Effector memory CD4-positive, alpha-beta T cell (primary cell): Measurements from ENCODE around the gene SAE1.

Experiments
- DNase-seq, 3 donors: peaks; one replicate each; pipeline ENCODE4 v3.0.0-alpha.2; 2020
- H3K27ac ChIP-seq: 2 replicates; pipeline ENCODE4 v1.7.0; 2013; ENCODE audit warnings: mild to moderate bottlenecking, low read length, moderate library complexity; ENCODE audit not compliant: insufficient read depth, poor library complexity, severe bottlenecking
- H3K27me3 ChIP-seq: replicated peaks from 2 replicates; pipeline ENCODE4 v1.7.0; 2013; ENCODE audit warnings: mild to moderate bottlenecking, low read length; ENCODE audit not compliant: insufficient read depth, control insufficient read depth, poor library complexity, severe bottlenecking
- H3K36me3 ChIP-seq: 2 replicates; pipeline ENCODE4 v1.7.0; 2013; ENCODE audit warnings: mild to moderate bottlenecking, low read length, moderate library complexity; ENCODE audit not compliant: control insufficient read depth, insufficient read depth
- H3K4me1 ChIP-seq: 2 replicates; pipeline ENCODE4 v1.7.0; 2013; ENCODE audit warnings: low read length, mild to moderate bottlenecking; ENCODE audit not compliant: control insufficient read depth, insufficient read depth, poor library complexity, severe bottlenecking
- H3K4me3 ChIP-seq: 2 replicates; pipeline ENCODE4 v1.7.0; 2013; ENCODE audit warnings: low read length, low read depth, mild to moderate bottlenecking; ENCODE audit not compliant: insufficient read depth, poor library complexity, severe bottlenecking
- H3K9me3 ChIP-seq: 2 replicates; pipeline ENCODE4 v1.7.0; 2013; ENCODE audit warnings: mild to moderate bottlenecking, low read length, moderate library complexity; ENCODE audit not compliant: control insufficient read depth
- total RNA-seq, 3 donors: gene quantifications; one replicate each; lab custom pipeline; 2026; lab: John Stamatoyannopoulos, UW

The SAE1 gene
- total RNA-seq = 42.8 to 65.0 (median 56.1) reads per million in 3 donors

DNA sequence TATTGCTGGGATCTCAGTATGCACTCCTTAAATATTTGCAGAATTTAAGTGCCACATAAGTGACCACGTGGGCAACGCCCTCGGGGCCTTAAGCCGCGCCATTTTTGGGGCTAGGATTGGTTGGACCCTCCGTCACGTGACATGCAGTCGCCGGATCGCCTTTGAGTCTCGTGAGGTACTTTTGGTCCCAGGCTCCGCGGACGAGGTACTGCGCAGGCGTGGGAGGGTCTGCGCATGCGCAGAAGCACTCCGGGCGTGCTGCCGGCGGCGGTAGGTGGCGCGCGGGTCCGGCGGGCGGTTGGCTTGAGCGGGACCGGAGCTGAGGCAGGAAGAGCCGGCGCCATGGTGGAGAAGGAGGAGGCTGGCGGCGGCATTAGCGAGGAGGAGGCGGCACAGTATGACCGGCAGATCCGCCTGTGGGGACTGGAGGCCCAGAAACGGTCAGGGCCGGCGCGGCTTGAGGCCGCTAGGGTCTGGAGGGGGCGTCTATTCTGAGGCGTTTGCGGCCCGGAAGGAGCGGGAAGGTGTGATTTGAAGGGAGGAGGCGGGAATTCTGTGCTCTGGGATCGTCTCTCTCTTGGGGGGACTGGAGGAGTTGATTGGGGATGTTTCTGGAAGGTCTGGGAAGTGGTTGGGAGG is at the start of gene SAE1:
TSS of gene SAE1 (plus strand) at position 247 of the 639 bp plus-strand sequence. CDS start at position 343, 96 bp downstream.
- Histone ChIP-seq H3K27ac (peak within 1 kb of the TSS; percentile 81), H3K36me3 (no peaks in the 10 kb centered on the region), H3K9me3 (no peaks in the 10 kb centered on the region), H3K4me3 (peak within 1 kb of the TSS; percentile 96), H3K27me3 (no peaks in the 10 kb centered on the region), H3K4me1 (peaks cover 13% of the 10 kb centered on the region)
- DNase-seq = peak; percentile 82 to 87 (median 86)

DNA sequence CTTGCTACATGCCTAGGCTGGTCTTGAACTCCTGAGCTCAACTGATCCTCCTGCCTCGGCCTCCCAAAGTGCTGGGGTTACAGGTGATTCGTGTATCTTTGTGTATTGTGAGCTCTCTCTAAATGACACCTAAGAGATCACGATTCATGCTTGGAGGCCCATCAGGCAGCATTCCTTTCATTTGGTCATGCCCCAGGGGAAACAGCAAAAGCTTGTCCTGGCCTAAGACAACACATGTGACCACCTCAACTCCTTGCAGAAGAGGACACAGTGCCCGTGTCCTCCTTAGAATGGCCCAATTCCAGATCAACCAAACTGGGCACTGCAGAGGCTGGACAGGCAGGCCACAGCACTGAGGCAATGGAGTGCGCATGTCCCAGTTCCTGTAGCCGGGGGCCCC is 49.5 kb upstream of the SAE1 start:
- peaks cover 56% of the 10 kb centered on the region for H3K36me3 ChIP-seq
- no peak overlapping the region for H3K4me3 ChIP-seq
- no peaks in the 10 kb centered on the region for H3K4me1 ChIP-seq
- no peak for DNase-seq
- no peak overlapping the region for H3K27ac ChIP-seq
- no peaks in the 10 kb centered on the region for H3K27me3 ChIP-seq
- H3K9me3 ChIP-seq = no peaks in the 10 kb centered on the region

DNA sequence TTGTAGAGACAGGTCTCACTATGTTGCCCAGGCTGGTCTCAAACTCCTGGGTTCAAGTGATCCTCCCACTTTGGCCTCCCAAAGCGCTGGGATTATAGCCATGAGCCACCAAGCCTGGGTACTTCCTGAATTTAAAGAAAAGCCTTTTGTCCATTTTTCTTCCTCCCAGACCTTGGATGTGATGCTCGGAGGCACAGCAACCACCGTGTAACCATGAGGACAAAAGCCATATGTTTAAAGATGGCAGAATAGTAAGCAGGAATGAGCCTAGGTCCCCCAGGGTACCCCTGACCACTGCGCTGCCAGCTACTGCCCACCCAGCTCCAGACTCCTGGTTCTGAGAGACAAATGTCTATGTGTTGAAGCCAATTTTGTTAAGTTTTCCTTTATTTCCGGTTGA is 48.1 kb upstream of the SAE1 start:
- DNase-seq = no peak
- Histone ChIP-seq H3K27me3 (no peaks in the 10 kb centered on the region), H3K4me1 (no peaks in the 10 kb centered on the region), H3K36me3 (peaks cover 63% of the 10 kb centered on the region), H3K27ac (no peak overlapping the region), H3K9me3 (no peaks in the 10 kb centered on the region), H3K4me3 (no peak overlapping the region)

DNA sequence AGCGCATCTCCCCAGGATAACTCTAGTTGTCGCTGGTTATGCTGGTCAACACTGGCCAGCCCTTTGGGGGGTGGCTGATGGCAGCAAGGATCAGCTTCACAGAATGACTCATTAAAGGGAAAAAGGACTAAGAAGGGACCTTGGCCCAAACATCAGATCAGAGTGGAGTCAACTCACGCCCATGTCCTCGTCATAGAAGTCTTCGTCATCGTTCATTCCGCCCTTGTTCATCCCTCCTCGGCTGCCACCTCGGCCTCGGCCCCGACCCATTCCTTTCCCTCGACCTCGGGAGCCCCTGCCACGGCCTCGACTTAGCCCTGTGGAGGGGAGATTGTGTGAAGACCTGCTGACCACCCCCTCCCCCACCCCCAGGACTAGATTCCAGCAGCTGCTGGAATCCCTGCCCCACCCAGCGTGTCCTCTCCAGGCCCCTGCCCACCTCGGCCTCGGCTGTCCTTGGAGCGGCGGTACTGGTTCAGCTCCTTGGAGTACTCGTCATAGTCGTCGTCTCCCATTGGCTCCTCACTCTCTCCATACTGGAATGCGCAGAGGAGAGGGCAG is 45.7 kb upstream of the SAE1 start:
- H3K4me3 ChIP-seq = no peak overlapping the region
- no peak for DNase-seq
- no peak overlapping the region for H3K27ac ChIP-seq
- peaks cover 80% of the 10 kb centered on the region for H3K36me3 ChIP-seq
- H3K27me3 ChIP-seq = no peaks in the 10 kb centered on the region
- no peaks in the 10 kb centered on the region for H3K9me3 ChIP-seq
- no peaks in the 10 kb centered on the region for H3K4me1 ChIP-seq

DNA sequence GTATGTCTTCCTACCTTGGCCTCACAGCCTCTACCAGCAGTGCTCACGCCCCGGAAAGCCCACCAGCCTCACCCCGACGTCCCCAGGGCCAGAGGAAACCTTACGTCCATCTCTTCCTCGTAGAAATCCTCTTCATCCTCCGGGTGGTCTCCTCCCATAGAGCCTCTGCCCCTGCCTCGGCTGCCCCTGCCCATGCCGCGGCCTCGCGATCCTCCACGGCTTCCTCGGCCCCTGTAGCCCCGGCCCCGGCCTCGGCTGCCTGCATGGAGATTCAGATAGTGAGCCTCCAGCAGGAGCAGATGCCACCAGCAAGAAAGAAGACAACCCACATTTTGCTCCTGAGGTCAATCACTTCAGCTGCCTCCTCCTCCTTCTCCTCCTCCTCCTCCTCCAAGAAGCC is 44.4 kb upstream of the SAE1 start:
- Histone ChIP-seq H3K27me3 (no peaks in the 10 kb centered on the region), H3K27ac (no peak overlapping the region), H3K36me3 (peaks cover 82% of the 10 kb centered on the region), H3K4me3 (no peak overlapping the region), H3K4me1 (no peaks in the 10 kb centered on the region), H3K9me3 (no peaks in the 10 kb centered on the region)
- no peak for DNase-seq

DNA sequence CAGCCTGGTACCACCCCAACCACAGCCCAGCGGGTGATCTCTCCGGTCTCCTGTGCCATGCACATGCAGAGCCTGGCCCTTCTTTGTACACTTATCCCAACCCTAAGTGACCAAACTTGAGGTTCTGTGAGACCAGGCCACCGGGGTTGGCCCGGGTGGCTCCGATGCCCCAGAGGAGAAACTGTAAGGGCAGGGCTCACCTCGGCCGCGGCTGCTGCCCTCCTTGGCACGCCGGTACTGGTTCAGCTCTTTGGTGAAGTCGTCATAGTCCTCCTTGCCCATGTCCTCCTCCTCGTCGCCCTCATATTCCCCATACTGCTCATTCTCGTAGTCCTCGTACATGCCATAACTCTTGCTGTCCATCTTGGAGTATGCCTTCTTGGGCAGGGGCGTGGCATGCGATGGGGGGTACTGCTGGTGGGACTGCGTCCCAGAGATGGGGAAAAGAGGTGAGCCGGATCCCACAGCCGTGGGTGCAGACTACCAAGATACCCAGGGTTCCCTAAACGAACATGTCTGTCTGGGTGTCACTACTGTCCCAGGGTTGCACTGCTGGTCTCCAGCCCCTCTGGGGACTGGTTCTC is 40.8 kb upstream of the SAE1 start:
- no peak for DNase-seq
- Histone ChIP-seq H3K9me3 (no peaks in the 10 kb centered on the region), H3K36me3 (peaks cover 66% of the 10 kb centered on the region), H3K27me3 (no peaks in the 10 kb centered on the region), H3K27ac (no peak overlapping the region), H3K4me3 (no peak overlapping the region), H3K4me1 (peaks cover 8% of the 10 kb centered on the region)

DNA sequence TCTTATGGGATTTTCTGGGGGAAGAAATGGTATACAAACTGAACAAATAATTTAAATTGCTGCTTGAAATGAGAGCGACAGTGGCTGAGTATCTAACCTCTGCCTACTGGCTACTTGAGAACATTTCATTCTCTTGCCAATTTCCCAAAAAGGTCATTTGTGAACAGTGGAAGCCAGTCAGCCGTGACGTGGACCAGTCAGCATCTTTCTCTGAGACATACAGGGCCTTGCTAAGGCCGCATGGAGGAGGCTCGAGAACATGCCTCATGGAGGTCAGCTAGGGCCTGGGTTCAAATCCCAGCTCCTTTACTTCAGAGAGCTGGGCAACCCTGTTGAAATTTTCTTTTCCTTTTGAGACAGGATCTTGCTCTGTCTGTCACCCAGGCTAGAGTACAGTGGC is 37.4 kb upstream of the SAE1 start:
- Histone ChIP-seq H3K27ac (peak overlapping the region; percentile 85), H3K36me3 (peaks cover 44% of the 10 kb centered on the region), H3K4me3 (no peak overlapping the region), H3K9me3 (no peaks in the 10 kb centered on the region), H3K27me3 (no peaks in the 10 kb centered on the region), H3K4me1 (peaks cover 22% of the 10 kb centered on the region)
- DNase-seq = no peak

DNA sequence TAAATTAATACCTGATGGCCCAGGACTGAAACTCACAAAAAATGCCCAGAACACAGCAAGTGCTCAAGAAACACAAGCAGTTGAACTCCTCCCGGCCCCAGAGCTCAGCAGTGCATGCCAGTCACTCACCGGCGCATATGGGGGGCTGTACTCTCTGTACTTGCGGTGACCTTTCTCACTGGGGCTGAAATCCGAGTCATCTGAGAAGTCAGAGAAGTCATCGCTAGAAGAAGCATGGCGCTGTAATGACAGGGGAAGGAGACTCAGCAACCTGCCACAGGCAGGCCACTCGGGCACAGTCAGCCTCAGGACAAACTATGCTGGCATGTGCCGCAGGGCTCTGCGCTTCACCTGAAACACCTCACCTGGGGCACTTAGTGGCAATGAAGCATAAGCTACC is 36.8 kb upstream of the SAE1 start:
- H3K27me3 ChIP-seq = no peaks in the 10 kb centered on the region
- peaks cover 22% of the 10 kb centered on the region for H3K4me1 ChIP-seq
- no peak overlapping the region for H3K4me3 ChIP-seq
- H3K9me3 ChIP-seq = no peaks in the 10 kb centered on the region
- no peak for DNase-seq
- H3K36me3 ChIP-seq = peaks cover 39% of the 10 kb centered on the region
- peak overlapping the region; percentile 85 for H3K27ac ChIP-seq

DNA sequence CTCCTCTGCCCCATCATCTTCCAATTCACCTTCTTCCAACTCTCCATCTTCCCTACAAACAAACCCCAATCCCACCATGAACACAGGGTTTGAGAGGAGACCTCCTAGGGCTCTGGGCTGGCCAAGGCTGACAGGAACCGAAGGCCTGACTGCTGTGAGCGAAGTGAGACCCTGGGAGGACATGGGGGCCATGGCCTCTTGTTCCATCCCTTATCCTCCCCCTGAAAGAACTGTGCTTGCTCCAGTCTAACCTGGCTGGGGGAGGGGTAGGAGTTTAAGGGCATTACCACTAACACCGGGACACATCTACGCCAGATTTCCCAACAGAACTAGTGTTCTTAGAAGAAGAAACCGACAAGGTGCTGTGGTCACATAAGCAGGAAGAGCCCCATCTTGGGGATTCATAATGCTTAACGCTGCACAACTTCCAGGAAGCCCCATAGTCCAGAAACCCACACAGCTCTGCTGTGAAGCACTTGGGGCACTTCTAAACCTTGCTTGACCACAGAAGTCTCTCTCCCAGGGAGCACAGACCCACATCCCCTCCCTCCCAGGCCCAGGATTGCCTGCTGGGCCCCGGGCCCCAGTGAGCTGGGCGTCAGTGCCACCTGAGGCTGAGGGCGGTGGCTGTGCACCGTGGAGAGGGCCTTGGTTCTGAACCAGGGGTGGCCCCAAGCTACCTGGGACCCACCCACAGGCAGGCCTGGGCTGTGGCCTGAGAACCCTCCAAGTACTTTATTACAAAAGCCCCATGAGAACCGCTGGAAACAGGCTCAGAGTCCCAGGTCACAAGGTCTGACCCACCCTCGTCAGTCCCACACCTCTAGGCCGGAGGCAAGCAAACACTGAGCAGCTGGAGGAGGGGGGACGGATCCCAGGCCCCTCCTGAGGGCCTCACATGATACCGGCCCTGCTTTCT is 35.8 kb upstream of the SAE1 start:
- H3K9me3 ChIP-seq = no peaks in the 10 kb centered on the region
- peak overlapping the region; percentile 85 for H3K27ac ChIP-seq
- H3K36me3 ChIP-seq = peaks cover 29% of the 10 kb centered on the region
- peak overlapping the region; percentile 22 for H3K4me3 ChIP-seq
- no peaks in the 10 kb centered on the region for H3K27me3 ChIP-seq
- H3K4me1 ChIP-seq = peaks cover 22% of the 10 kb centered on the region
- DNase-seq = no peak
